HEK293 (cell line): ENCODE data around the gene PPP2R2D.
A peak's percentile ranks its signal among the peaks of the same experiment; 100 is the strongest.

Source experiments
- FEZF1 ChIP-seq: fragments of 450-650 bp; formaldehyde crosslinking; IDR thresholded peaks from 2 replicates; pipeline ENCODE4 v1.5.1; 2016; ENCODE audit warnings: missing biosample characterization, missing genetic modification characterization
- GLI2 ChIP-seq: fragments of 450-650 bp; formaldehyde crosslinking; IDR thresholded peaks from 2 replicates; pipeline ENCODE4; 2017; ENCODE audit warnings: missing biosample characterization, missing genetic modification characterization, low read depth, borderline replicate concordance
- HOXC10 ChIP-seq: sonication (generic); formaldehyde crosslinking; IDR thresholded peaks from 2 replicates; pipeline ENCODE4 v1.8.1; 2023; ENCODE audit warnings: mild to moderate bottlenecking, missing genetic modification reagents
- PRDM4 ChIP-seq: fragments of 450-650 bp; formaldehyde crosslinking; IDR thresholded peaks from 2 replicates; pipeline ENCODE4 v1.5.1; 2017; ENCODE audit warnings: missing biosample characterization, missing genetic modification characterization
- PRDM6 ChIP-seq: fragments of 450-650 bp; formaldehyde crosslinking; IDR thresholded peaks from 2 replicates; pipeline ENCODE4 v1.5.1; 2017; ENCODE audit warnings: missing biosample characterization, missing genetic modification characterization
- REST ChIP-seq: fragments of 450-650 bp; formaldehyde crosslinking; IDR thresholded peaks from 2 replicates; pipeline ENCODE4 v1.5.1; 2016; ENCODE audit warnings: missing biosample characterization, missing genetic modification characterization
- SALL2 ChIP-seq: fragments of 450-650 bp; formaldehyde crosslinking; IDR thresholded peaks from 2 replicates; pipeline ENCODE4 v1.5.0; 2017; ENCODE audit warnings: missing biosample characterization, mild to moderate bottlenecking, missing genetic modification characterization, borderline replicate concordance
- SP7 ChIP-seq: fragments of 450-650 bp; formaldehyde crosslinking; IDR thresholded peaks from 2 replicates; pipeline ENCODE4 v1.5.1; 2016; ENCODE audit warnings: missing biosample characterization, missing genetic modification characterization
- ZBTB20 ChIP-seq: fragments of 450-650 bp; formaldehyde crosslinking; IDR thresholded peaks from 2 replicates; pipeline ENCODE4 v1.5.1; 2016; ENCODE audit warnings: missing biosample characterization, missing genetic modification characterization
- ZBTB49 ChIP-seq: fragments of 450-650 bp; formaldehyde crosslinking; IDR thresholded peaks from 2 replicates; pipeline ENCODE4 v1.5.1; 2016; ENCODE audit warnings: missing biosample characterization, missing genetic modification characterization, low read depth
- ZFP3 ChIP-seq: fragments of 450-650 bp; formaldehyde crosslinking; IDR thresholded peaks from 2 replicates; pipeline ENCODE4 v1.5.1; 2016; ENCODE audit warnings: low read depth, missing biosample characterization, missing genetic modification characterization
- ZNF114 ChIP-seq: fragments of 450-650 bp; formaldehyde crosslinking; IDR thresholded peaks from 2 replicates; pipeline ENCODE4 v1.5.0; 2017; ENCODE audit warnings: missing biosample characterization, missing genetic modification characterization
- ZNF133 ChIP-seq: fragments of 450-650 bp; formaldehyde crosslinking; IDR thresholded peaks from 2 replicates; pipeline ENCODE4 v1.5.1; 2016; ENCODE audit warnings: missing biosample characterization, missing genetic modification characterization
- ZNF266 ChIP-seq: fragments of 450-650 bp; formaldehyde crosslinking; IDR thresholded peaks from 2 replicates; pipeline ENCODE4 v1.5.1; 2016; ENCODE audit warnings: missing biosample characterization, missing genetic modification characterization, low read depth
- ZNF274 ChIP-seq, 2 experiments: fragments of 200-500 bp in 1 of 2; fragments of 450-650 bp in 1 of 2; sonication (Bioruptor generic) in 1 of 2; formaldehyde crosslinking in 1 of 2; IDR thresholded peaks; 2 replicates each; pipeline versions ENCODE4 v1.5.1 to v1.6.1; 2014 to 2016; ENCODE audit warnings: borderline replicate concordance in 1 of 2, inconsistent platforms in 1 of 2, low read length in 1 of 2, missing biosample characterization in 1 of 2, missing genetic modification characterization in 1 of 2
- ZNF350 ChIP-seq: fragments of 450-650 bp; formaldehyde crosslinking; IDR thresholded peaks from 2 replicates; pipeline ENCODE4 v1.5.0; 2017; ENCODE audit warnings: missing biosample characterization, mild to moderate bottlenecking, missing genetic modification characterization
- ZNF354C ChIP-seq: fragments of 450-650 bp; formaldehyde crosslinking; IDR thresholded peaks from 2 replicates; pipeline ENCODE4 v1.5.1; 2016; ENCODE audit warnings: missing biosample characterization, missing genetic modification characterization, low read depth, borderline replicate concordance
- ZNF391 ChIP-seq: fragments of 450-650 bp; formaldehyde crosslinking; IDR thresholded peaks from 2 replicates; pipeline ENCODE4 v1.5.1; 2016; ENCODE audit warnings: low read depth, missing biosample characterization, missing genetic modification characterization, borderline replicate concordance
- ZNF473 ChIP-seq: fragments of 450-650 bp; formaldehyde crosslinking; IDR thresholded peaks from 2 replicates; pipeline ENCODE4 v1.5.1; 2017; ENCODE audit warnings: missing biosample characterization, missing genetic modification characterization
- ZNF558 ChIP-seq: fragments of 450-650 bp; formaldehyde crosslinking; IDR thresholded peaks from 2 replicates; pipeline ENCODE4 v1.5.1; 2016; ENCODE audit warnings: missing biosample characterization, missing genetic modification characterization
- ZNF561 ChIP-seq: fragments of 450-650 bp; IDR thresholded peaks from 2 replicates; pipeline ENCODE4 v1.5.1; 2018; ENCODE audit warnings: missing biosample characterization, missing genetic modification characterization, borderline replicate concordance
- ZNF600 ChIP-seq: fragments of 450-650 bp; formaldehyde crosslinking; IDR thresholded peaks from 2 replicates; pipeline ENCODE4 v1.5.1; 2016; ENCODE audit warnings: missing biosample characterization, missing genetic modification characterization
- ZNF626 ChIP-seq: fragments of 450-650 bp; sonication (Bioruptor Pico); formaldehyde crosslinking; IDR thresholded peaks from 2 replicates; pipeline ENCODE4 v1.5.1; 2018; ENCODE audit warnings: missing biosample characterization, missing genetic modification characterization, inconsistent platforms
- ZNF654 ChIP-seq: fragments of 450-650 bp; formaldehyde crosslinking; IDR thresholded peaks from 2 replicates; pipeline ENCODE4 v1.5.1; 2016; ENCODE audit warnings: low read depth, missing biosample characterization, missing genetic modification characterization
- ZNF664 ChIP-seq: fragments of 450-650 bp; formaldehyde crosslinking; IDR thresholded peaks from 2 replicates; pipeline ENCODE4 v1.5.1; 2016; ENCODE audit warnings: missing biosample characterization, missing genetic modification characterization
- ZNF692 ChIP-seq: fragments of 450-650 bp; formaldehyde crosslinking; IDR thresholded peaks from 2 replicates; pipeline ENCODE4 v1.5.1; 2016; ENCODE audit warnings: missing biosample characterization, missing genetic modification characterization

The PPP2R2D gene

GRCh38 chr10:131900350-131901152, at the start of gene PPP2R2D (continued):
- TF ChIP-seq ZNF692 (tag by site-specific recombination) (0 out of 2 replicates have a peak, but pooled peaks have one; percentile 12), ZNF626 (tag by site-specific recombination) (no peak), ZNF350 (tag by site-specific recombination) (no peak), ZNF664 (no peak), REST (tag by site-specific recombination) (no peak), ZNF561 (tag by site-specific recombination) (no peak; the same call in 1 of the 2 replicates), ZFP3 (tag by site-specific recombination) (no peak), PRDM4 (no peak), ZNF266 (tag by site-specific recombination) (no peak), SALL2 (no peak), ZNF654 (no peak), ZNF354C (tag by site-specific recombination) (no peak), FEZF1 (tag by site-specific recombination) (no peak), ZNF473 (tag by site-specific recombination) (no peak), PRDM6 (tag by site-specific recombination) (no peak), ZNF600 (no peak), ZNF114 (tag by site-specific recombination) (no peak), ZNF274 (IDR thresholded peaks at IDR 0.05; ENCODE audit: low read length) (no peak), ZNF274 (tag by site-specific recombination; IDR thresholded peaks at IDR 0.05; ENCODE audit: borderline replicate concordance) (no peak), ZNF391 (tag by site-specific recombination) (no peak; the same call in 1 of the 2 replicates), ZNF133 (tag by site-specific recombination) (no peak), ZBTB20 (tag by site-specific recombination) (0 out of 2 replicates have a peak, but pooled peaks have one; percentile 21), HOXC10 (CRISPR knock-in tag) (no peak), SP7 (tag by site-specific recombination) (peak; percentile 41), ZNF558 (tag by site-specific recombination) (no peak), ZBTB49 (tag by site-specific recombination) (no peak), GLI2 (tag by site-specific recombination) (no peak)
